Epithelial cell of esophagus (primary cell): ENCODE results near the gene LCP2.
A peak's percentile ranks its signal among the peaks of the same experiment; 100 is the strongest.

ENCODE experiments used
- DNase-seq: peaks from one replicate; pipeline ENCODE4 v3.0.0; 2010; ENCODE audit warnings: low read depth
- H3K4me3 ChIP-seq: 2 replicates; pipeline ENCODE4 v1.5.1; 2011; ENCODE audit warnings: mild to moderate bottlenecking, low read length, control low read depth
- CTCF ChIP-seq: IDR thresholded peaks from 2 replicates; pipeline ENCODE4 v1.5.1; 2011; ENCODE audit warnings: low read depth, mild to moderate bottlenecking, low read length, control low read depth, inconsistent platforms; ENCODE audit not compliant: insufficient read depth; ENCODE audit errors: missing control alignments

LCP2 gene

GRCh38 chr5:170262061-170263045 is 35.2 kb downstream of the LCP2 start:
- TF ChIP-seq CTCF, result no peak
- no peak for DNase-seq
- H3K4me3 ChIP-seq, result no peak overlapping the region

GRCh38 chr5:170261528-170262043 is 36.0 kb downstream of the LCP2 start:
- no peak overlapping the region for H3K4me3 ChIP-seq
- TF ChIP-seq CTCF, result no peak
- DNase-seq, result no peak

GRCh38 chr5:170257370-170257769 is 40.2 kb downstream of the LCP2 start:
- no peak overlapping the region for H3K4me3 ChIP-seq
- no peak for DNase-seq
- no peak for TF ChIP-seq CTCF

- no peak for DNase-seq
- no peak overlapping the region for H3K4me3 ChIP-seq
- no peak for TF ChIP-seq CTCF
These were observed 41.0 kb downstream of the LCP2 start for GRCh38 chr5:170256571-170256970.

GRCh38 chr5:170254056-170254455 is 43.5 kb downstream of the LCP2 start:
- H3K4me3 ChIP-seq, result no peak overlapping the region
- no peak for TF ChIP-seq CTCF
- peak; percentile 92 for DNase-seq

- no peak for DNase-seq
- no peak overlapping the region for H3K4me3 ChIP-seq
These were observed 44.7 kb downstream of the LCP2 start for GRCh38 chr5:170252720-170253350.

More at GRCh38 chr5:170252720-170253350, 44.7 kb downstream of the LCP2 start:
- no peak for TF ChIP-seq CTCF
